Neuronal stem cell (in vitro differentiated cells): Measurements from ENCODE around the gene PDE10A.

Source experiments
- DNase-seq: peaks from one replicate; pipeline ENCODE4 v3.0.0-alpha.2; 2013; ENCODE audit warnings: low spot score
- H2AFZ ChIP-seq: one replicate; pipeline ENCODE4 v1.6.1; 2013; ENCODE audit warnings: mild to moderate bottlenecking, low read length, inconsistent platforms
- H2AK5ac ChIP-seq: 2 replicates; pipeline ENCODE4 v1.6.1; 2013; ENCODE audit warnings: low read depth, mild to moderate bottlenecking, inconsistent platforms, low read length, moderate library complexity, mixed read lengths
- H2BK120ac ChIP-seq: 2 replicates; pipeline ENCODE4 v1.6.1; 2013; ENCODE audit warnings: low read depth, mild to moderate bottlenecking, inconsistent platforms, low read length, moderate library complexity, mixed read lengths
- H2BK12ac ChIP-seq: one replicate; pipeline ENCODE4 v1.6.1; 2013; ENCODE audit warnings: low read length, inconsistent platforms
- H2BK15ac ChIP-seq: 2 replicates; pipeline ENCODE4 v1.6.1; 2013; ENCODE audit warnings: mild to moderate bottlenecking, low read length, inconsistent platforms, mixed read lengths
- H2BK5ac ChIP-seq: one replicate; pipeline ENCODE4 v1.6.1; 2013; ENCODE audit warnings: inconsistent platforms, mild to moderate bottlenecking, low read length, moderate library complexity
- H3K14ac ChIP-seq: one replicate; pipeline ENCODE4 v1.6.1; 2013; ENCODE audit warnings: low read length, inconsistent platforms
- H3K18ac ChIP-seq: 2 replicates; pipeline ENCODE4 v1.6.1; 2013; ENCODE audit warnings: low read length, inconsistent platforms
- H3K23ac ChIP-seq: 2 replicates; pipeline ENCODE4 v1.6.1; 2013; ENCODE audit warnings: low read depth, mild to moderate bottlenecking, mixed read lengths, low read length, inconsistent platforms; ENCODE audit not compliant: poor library complexity
- H3K27ac ChIP-seq: replicated peaks from 3 replicates; pipeline ENCODE4 v1.5.1; 2013; ENCODE audit warnings: low read length, inconsistent platforms
- H3K27me3 ChIP-seq, 3 experiments: 2 replicates each; pipeline ENCODE4 v1.6.1; 2013; ENCODE audit warnings: low read length in 3 of 3, mild to moderate bottlenecking in 2 of 3, inconsistent platforms in 1 of 3, low read depth in 1 of 3, mixed read lengths in 1 of 3, moderate library complexity in 1 of 3; ENCODE audit not compliant: control insufficient read depth in 3 of 3, insufficient read depth in 3 of 3
- H3K36me3 ChIP-seq, 2 donors: replicated peaks in 1 of 2; 2 replicates each; pipeline ENCODE4 v1.6.1; 2013; ENCODE audit warnings: low read length in 2 of 2; ENCODE audit not compliant: control insufficient read depth in 2 of 2, insufficient read depth in 2 of 2
- H3K4ac ChIP-seq: 2 replicates; pipeline ENCODE4 v1.6.1; 2013; ENCODE audit warnings: inconsistent platforms, mild to moderate bottlenecking, low read length, moderate library complexity
- H3K4me1 ChIP-seq, 2 donors: 1 replicate in 1 of 2; 2 replicates in 1 of 2; pipeline ENCODE4 v1.6.1; 2013; ENCODE audit warnings: low read length in 2 of 2, low read depth in 1 of 2; ENCODE audit not compliant: control insufficient read depth in 2 of 2, insufficient read depth in 1 of 2
- H3K4me2 ChIP-seq: one replicate; pipeline ENCODE4 v1.6.1; 2013; ENCODE audit warnings: mild to moderate bottlenecking, low read length, inconsistent platforms; ENCODE audit not compliant: insufficient read depth, poor library complexity, severe bottlenecking
- H3K4me3 ChIP-seq, 2 donors: 2 replicates each; pipeline ENCODE4 v1.5.1; 2013; ENCODE audit warnings: low read length in 2 of 2, mild to moderate bottlenecking in 2 of 2, inconsistent platforms in 1 of 2, moderate library complexity in 1 of 2
- H3K79me1 ChIP-seq: one replicate; pipeline ENCODE4 v1.6.1; 2013; ENCODE audit warnings: low read depth, mild to moderate bottlenecking, inconsistent platforms, low read length, moderate library complexity
- H3K9ac ChIP-seq: one replicate; pipeline ENCODE4 v1.6.1; 2013; ENCODE audit warnings: mild to moderate bottlenecking, low read depth, low read length, inconsistent platforms; ENCODE audit not compliant: poor library complexity
- H3K9me3 ChIP-seq, 2 donors: replicated peaks in 1 of 2; 2 replicates each; pipeline versions ENCODE3 to v1.6.1; 2013; ENCODE audit warnings: low read length in 2 of 2, mild to moderate bottlenecking in 2 of 2, inconsistent platforms in 1 of 2, low read depth in 1 of 2, mixed read lengths in 1 of 2, moderate library complexity in 1 of 2; ENCODE audit not compliant: control insufficient read depth in 2 of 2, insufficient read depth in 1 of 2
- H4K8ac ChIP-seq: one replicate; pipeline ENCODE4 v1.6.1; 2013; ENCODE audit warnings: low read depth, mild to moderate bottlenecking, inconsistent platforms, low read length, moderate library complexity
- H4K91ac ChIP-seq: one replicate; pipeline ENCODE4 v1.6.1; 2013; ENCODE audit warnings: low read length, low read depth, mild to moderate bottlenecking, inconsistent platforms; ENCODE audit not compliant: poor library complexity
- whole genome bisulfite sequencing, 2 donors: extraction: QIAGEN DNeasy Blood & Tissue Kit; methylation state at CpG; one replicate each; pipeline ENCODE4 v1.1.7; 2013; ENCODE audit warnings: missing lambda C conversion rate in 2 of 2, mixed read lengths in 1 of 2; ENCODE audit not compliant: insufficient read length in 2 of 2, insufficient replicate concordance in 1 of 2; ENCODE audit errors: extremely low coverage in 2 of 2; 5-methylcytosine and 5-hydroxymethylcytosine counted together

PDE10A gene

GRCh38 chr6:165698868-165699267 is 35.8 kb upstream of the PDE10A start:
- Histone ChIP-seq H3K14ac (no peak overlapping the region), H4K91ac (no peak overlapping the region), H2BK120ac (no peak overlapping the region), H3K9me3 (no peaks in the 10 kb centered on the region), H3K4ac (no peak overlapping the region), H3K4me1 (peaks cover 2 to 3% of the 10 kb centered on the region in 2 donors), H3K36me3 (no peaks in the 10 kb centered on the region), H3K23ac (no peak overlapping the region), H3K79me1 (no peaks in the 10 kb centered on the region), H2AFZ (no peak overlapping the region), H2AK5ac (no peak overlapping the region), H3K4me2 (no peak overlapping the region), H2BK12ac (no peak overlapping the region), H3K27ac (no peak overlapping the region), H3K4me3 (no peak overlapping the region), H3K27me3 (no peaks in the 10 kb centered on the region), H3K9ac (no peak overlapping the region), H2BK5ac (no peak overlapping the region), H4K8ac (no peak overlapping the region), H2BK15ac (no peak overlapping the region), H3K18ac (no peak overlapping the region)
- DNase-seq: no peak

- Histone ChIP-seq H3K36me3 (no peaks in the 10 kb centered on the region), H3K4me1 (peaks cover 0 to 2% of the 10 kb centered on the region in 2 donors), H3K27ac (no peak overlapping the region), H3K18ac (no peak overlapping the region), H3K27me3 (no peaks in the 10 kb centered on the region), H3K23ac (no peak overlapping the region), H3K14ac (no peak overlapping the region), H2BK120ac (no peak overlapping the region), H2BK12ac (no peak overlapping the region), H3K4me2 (no peak overlapping the region), H3K9me3 (no peaks in the 10 kb centered on the region), H2AK5ac (no peak overlapping the region), H2AFZ (no peak overlapping the region), H3K4me3 (no peak overlapping the region), H3K79me1 (no peaks in the 10 kb centered on the region), H2BK5ac (no peak overlapping the region), H2BK15ac (no peak overlapping the region), H4K8ac (no peak overlapping the region), H4K91ac (no peak overlapping the region), H3K4ac (no peak overlapping the region), H3K9ac (no peak overlapping the region)
- no CpG with 5 or more reads among the region's 1 CpG for WGBS, 2 donors
- no peak for DNase-seq
These were observed 34.1 kb upstream of the PDE10A start for GRCh38 chr6:165697171-165697570.

GRCh38 chr6:165695722-165696515 is 32.9 kb upstream of the PDE10A start:
- H3K14ac ChIP-seq: no peak overlapping the region
- WGBS, 2 donors: no CpG with 5 or more reads among the region's 8 CpGs
- H3K4ac ChIP-seq: no peak overlapping the region
- no peak overlapping the region for H3K18ac ChIP-seq
- H3K79me1 ChIP-seq: no peaks in the 10 kb centered on the region
- no peaks in the 10 kb centered on the region for H3K27me3 ChIP-seq
- H4K8ac ChIP-seq: no peak overlapping the region
- peaks cover 0 to 2% of the 10 kb centered on the region in 2 donors for H3K4me1 ChIP-seq
- H2BK12ac ChIP-seq: no peak overlapping the region
- no peak overlapping the region for H3K23ac ChIP-seq
- no peak overlapping the region for H4K91ac ChIP-seq
- no peaks in the 10 kb centered on the region for H3K9me3 ChIP-seq
- no peak overlapping the region for H2BK15ac ChIP-seq
- H2BK120ac ChIP-seq: no peak overlapping the region
- no peak overlapping the region for H3K4me2 ChIP-seq
- no peak for DNase-seq
- no peak overlapping the region for H2AK5ac ChIP-seq
- H3K4me3 ChIP-seq: no peak overlapping the region
- no peak overlapping the region for H2AFZ ChIP-seq
- no peak overlapping the region for H3K9ac ChIP-seq
- no peak overlapping the region for H3K27ac ChIP-seq
- no peaks in the 10 kb centered on the region for H3K36me3 ChIP-seq
- H2BK5ac ChIP-seq: no peak overlapping the region

GRCh38 chr6:165694296-165694695 is 31.3 kb upstream of the PDE10A start:
- H2BK12ac ChIP-seq: no peak overlapping the region
- DNase-seq: no peak
- no peaks in the 10 kb centered on the region for H3K36me3 ChIP-seq
- H2BK120ac ChIP-seq: no peak overlapping the region
- H3K14ac ChIP-seq: peak overlapping the region; percentile 14
- H2BK5ac ChIP-seq: no peak overlapping the region
- no peak overlapping the region for H4K91ac ChIP-seq
- H2BK15ac ChIP-seq: no peak overlapping the region
- peaks cover 0 to 2% of the 10 kb centered on the region in 2 donors for H3K4me1 ChIP-seq
- no peaks in the 10 kb centered on the region for H3K9me3 ChIP-seq
- no peak overlapping the region for H3K4me3 ChIP-seq
- no peaks in the 10 kb centered on the region for H3K79me1 ChIP-seq
- no peaks in the 10 kb centered on the region for H3K27me3 ChIP-seq
- peak overlapping the region; percentile 70 for H3K23ac ChIP-seq
- H4K8ac ChIP-seq: no peak overlapping the region
- WGBS, 2 donors: no CpG with 5 or more reads among the region's 12 CpGs
- no peak overlapping the region for H3K4me2 ChIP-seq
- H2AK5ac ChIP-seq: no peak overlapping the region
- no peak overlapping the region for H3K27ac ChIP-seq
- no peak overlapping the region for H3K4ac ChIP-seq
- peak overlapping the region; percentile 51 for H3K9ac ChIP-seq
- H2AFZ ChIP-seq: no peak overlapping the region
- peak overlapping the region; percentile 62 for H3K18ac ChIP-seq
